Measurements from ENCODE around the gene TGM5.
"Not testable (repeated sequence)": the region's sequence is repeated elsewhere in the genome, so short reads cannot be mapped to it uniquely, and the experiment has no call there.

TGM5 gene

GRCh38 chr15:43266834-43267233 is at the start of gene TGM5:
TSS of gene TGM5 (minus strand) at chr15:43266928. CDS start at chr15:43266849, 79 bp downstream.
- no peak for DNase-seq

- no peak for DNase-seq
Measured at GRCh38 chr15:43314171-43314570, 47.4 kb upstream of the TGM5 start.

DNA sequence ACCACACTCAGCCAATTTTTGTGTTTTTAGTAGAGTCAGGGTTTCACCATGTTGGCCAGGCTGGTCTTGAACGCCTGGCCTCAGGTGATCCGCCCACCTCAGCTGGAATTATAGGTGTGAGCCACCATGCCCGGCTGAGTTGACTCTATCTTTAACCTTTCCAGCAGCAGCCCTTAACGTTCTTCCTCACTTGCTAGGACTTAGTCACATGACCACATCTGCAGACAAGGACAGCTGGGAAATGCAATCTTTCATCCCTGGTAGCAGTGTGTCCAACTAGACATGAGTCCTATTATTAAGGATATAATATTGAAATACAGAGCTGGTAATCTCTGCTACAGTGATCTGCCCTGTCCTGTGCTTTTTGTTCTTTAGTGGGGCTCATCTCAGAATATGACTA is 45.6 kb upstream of the TGM5 start:
- DNase-seq = no peak

GRCh38 chr15:43302205-43302817 is 35.6 kb upstream of the TGM5 start, which contains the start of gene TGM7:
TSS of gene TGM7 (minus strand) at chr15:43302255.
- no peak for DNase-seq

DNA sequence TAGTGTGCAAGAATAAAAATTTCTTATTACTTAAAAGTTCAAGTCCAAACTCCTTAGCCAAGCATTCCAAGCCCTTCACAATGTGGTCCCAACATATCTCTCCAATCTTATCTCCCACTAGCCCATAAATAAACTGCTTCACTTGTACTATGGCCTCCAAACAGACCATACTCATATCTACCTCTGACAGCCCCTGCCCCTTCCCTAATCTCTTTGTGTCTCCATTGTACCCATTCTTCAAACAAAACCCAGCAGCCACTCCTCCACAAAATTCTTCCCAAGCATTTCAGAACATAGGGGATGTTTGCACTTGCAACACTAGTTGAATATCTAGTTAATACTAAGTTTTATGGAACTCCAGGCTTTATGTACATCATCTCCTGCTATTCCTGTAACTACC is 33.2 kb upstream of the TGM5 start:
- no peak for DNase-seq

DNA sequence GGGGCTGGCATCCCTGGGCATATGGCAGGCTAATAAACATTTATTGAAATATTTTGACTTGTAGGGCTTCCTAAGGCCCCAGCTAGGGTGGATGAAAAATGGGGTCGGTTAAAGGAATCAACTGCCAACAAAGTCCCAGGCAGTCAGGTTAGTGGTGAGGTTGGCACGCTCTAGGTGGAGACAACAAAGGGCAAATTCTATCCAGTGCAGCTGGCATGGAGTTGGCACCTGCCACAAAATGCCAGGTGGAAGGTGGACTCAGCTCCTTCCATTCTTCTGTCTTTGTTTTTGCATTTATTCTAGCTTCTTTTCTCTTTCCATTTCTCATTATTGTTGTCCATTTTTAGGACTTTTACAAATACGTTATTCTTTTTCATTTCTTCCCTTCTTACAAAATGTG is 32.7 kb upstream of the TGM5 start:
- DNase-seq = no peak

DNA sequence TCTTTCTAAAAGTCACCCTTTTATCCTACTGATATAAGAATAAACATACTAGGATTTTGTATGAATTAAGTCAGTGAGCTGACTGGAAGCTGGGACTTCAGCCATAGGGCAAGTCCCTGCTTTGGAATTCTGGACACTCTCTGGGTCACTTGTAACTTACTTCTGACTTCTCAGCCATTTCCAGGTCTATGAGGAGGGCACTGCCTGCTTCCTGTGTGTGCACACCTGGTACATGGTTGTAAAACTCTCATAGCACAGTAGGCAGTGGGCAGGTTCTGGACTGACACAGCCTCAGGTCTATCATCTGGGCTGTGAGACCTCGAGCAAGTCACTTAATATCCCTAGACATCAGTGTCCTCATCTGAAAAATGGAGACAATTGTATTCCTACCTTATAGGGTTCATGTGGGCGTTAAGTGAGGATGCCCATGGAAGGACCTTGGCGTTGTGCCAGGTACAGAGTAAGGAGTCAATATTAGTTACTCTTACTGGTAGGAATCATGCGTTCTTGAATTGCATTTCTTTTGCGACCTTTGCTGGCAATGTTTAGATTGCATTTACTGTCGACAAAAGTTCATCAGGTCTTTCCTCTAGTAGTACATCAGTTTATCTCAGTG is 27.5 kb upstream of the TGM5 start:
- no peak for DNase-seq

GRCh38 chr15:43293432-43293831 is 26.7 kb upstream of the TGM5 start:
- no peak for DNase-seq

DNA sequence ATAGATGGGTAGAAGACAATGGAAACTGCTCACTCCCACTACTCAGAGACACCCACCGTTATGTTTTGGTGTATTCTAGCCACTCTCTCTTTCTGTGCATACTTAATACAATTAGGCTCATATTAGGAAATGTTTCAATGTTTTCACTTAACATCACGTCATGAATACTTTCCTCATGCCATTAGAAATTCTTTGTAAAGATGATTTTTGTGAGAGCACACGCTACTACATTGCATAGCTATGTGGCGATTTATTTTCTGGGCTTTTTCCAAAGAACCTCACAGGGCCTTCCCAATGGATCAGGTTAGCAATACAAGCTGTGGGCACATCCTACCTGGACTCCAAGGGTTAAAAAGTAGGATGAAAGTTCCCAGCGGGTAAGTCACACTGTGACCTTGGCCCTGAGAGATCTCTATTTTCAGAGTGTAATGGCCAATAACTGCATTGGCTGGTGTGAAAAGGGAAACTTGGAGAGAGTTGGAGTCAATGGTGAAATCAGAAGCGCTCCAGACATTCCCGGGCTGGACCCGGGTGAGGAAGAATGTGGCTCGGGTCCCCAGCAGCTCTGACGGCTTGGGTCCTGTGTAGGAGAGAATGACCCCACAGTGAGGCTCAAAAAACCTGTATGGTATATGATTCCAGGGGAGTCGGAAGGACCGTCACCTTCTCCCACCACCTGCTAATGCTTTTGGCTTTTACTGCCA is 25.8 kb upstream of the TGM5 start:
- DNase-seq = no peak

DNA sequence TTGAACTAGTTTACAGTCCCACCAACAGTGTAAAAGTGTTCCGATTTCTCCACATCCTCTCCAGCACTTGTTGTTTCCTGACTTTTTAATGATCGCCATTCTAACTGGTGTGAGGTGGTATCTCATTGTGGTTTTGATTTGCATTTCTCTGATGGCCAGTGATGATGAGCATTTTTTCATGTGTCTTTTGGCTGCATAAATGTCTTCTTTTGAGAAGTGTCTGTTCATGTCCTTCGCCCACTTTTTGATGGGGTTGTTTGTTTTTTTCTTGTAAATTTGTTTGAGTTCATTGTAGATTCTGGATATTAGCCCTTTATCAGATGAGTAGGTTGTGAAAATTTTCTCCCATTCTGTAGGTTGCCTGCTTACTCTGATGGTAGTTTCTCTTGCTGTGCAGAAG is 22.9 kb upstream of the TGM5 start:
- not testable (repeated sequence) for DNase-seq

- no peak for DNase-seq
Measured at GRCh38 chr15:43287254-43287653, 20.5 kb upstream of the TGM5 start.

- no peak for DNase-seq
Measured at GRCh38 chr15:43286074-43286473, 19.3 kb upstream of the TGM5 start.

GRCh38 chr15:43285609-43286037 is 18.9 kb upstream of the TGM5 start:
- DNase-seq = peak in 1 of 2 donors; percentile 68

DNA sequence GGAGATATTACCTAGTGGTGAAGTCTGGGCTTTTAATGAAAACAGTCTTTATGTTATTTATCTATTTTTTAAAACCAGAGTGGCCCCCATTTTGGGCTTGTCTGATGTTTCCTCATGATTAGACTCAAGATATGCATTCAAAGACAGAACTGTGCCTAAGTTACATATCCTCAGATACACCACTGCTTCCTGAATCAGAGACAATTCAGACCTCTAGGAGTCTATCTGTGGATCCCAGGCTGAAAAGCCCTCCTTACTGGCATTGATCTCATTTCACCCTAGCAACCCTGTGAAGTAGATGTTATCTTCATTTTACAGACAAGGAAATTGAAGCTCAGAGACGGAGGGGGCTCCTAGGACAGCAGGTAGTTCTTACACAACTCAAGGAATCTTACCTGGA is 16.8 kb upstream of the TGM5 start:
- no peak for DNase-seq

DNA sequence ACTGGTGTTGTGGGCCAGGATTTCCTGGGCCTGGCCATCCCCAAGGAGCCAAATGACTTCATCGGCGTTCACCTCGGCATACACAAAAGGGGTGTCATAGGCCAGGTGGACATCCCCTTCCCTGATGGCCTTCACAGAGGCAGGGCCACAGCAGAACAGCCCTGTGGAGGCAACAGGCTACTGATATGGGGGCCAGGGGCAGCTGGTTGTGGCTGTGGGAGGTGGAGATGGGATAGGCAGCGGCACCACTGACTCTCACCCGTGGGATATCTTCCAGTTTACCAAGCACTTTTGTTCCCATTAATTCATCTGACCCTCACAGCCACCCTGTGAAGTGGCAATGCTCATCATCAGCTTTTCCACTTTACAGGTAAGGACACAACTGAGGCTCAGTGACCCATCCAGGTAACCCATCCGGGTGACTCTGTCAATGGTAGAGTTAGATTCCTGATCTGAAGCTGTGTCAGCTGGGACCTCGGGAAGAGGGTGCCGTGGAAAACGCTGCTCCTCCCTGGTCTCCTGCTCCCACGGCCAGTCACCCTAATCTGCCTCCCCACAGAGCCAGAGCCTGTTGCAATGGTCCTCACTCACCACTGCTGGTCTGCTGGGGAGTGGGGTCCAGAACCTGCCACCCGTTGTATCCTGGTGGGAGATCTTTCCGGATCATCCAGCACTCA is 15.3 kb upstream of the TGM5 start:
- DNase-seq = no peak

DNA sequence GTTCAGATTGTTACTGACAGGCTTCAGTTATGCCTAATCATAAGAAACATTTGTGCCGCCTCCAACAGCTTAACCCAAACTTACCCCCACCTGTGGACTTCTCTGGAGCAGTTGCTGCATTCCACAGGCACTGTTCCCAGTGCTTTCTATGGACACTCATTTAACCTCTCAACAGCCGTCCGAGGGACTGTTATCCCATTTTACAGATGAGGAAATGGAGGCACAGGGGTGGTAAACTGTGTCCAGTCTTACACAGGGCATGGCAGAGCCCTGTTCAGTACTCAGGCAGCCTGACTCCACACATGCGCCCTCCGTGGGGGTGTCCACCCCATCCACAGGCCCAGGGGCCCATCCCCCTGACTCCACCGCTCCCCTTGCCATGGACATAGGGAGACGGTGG is 14.3 kb upstream of the TGM5 start:
- DNase-seq = no peak

DNA sequence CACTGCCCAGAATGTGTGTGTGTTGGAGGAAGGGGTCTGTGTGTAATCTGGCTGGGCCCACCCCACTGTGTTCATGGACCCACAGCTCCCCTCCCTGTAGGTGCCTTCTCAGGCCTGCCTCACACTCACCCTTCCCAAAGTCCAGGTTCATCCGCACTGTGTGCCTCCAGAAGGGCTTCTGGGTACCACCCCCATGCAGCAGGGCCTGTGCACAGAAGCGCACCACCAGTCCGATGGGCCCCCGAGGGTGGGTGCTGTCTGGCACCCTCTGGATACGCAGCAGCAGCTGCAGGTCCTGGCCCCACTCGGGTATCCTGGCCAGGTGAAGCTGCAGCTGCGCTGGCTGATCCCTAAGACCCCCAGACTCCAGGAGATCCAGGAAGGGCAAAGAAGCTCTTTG is 12.8 kb upstream of the TGM5 start:
- no peak for DNase-seq

GRCh38 chr15:43278869-43279268 is 12.1 kb upstream of the TGM5 start:
- no peak for DNase-seq

DNA sequence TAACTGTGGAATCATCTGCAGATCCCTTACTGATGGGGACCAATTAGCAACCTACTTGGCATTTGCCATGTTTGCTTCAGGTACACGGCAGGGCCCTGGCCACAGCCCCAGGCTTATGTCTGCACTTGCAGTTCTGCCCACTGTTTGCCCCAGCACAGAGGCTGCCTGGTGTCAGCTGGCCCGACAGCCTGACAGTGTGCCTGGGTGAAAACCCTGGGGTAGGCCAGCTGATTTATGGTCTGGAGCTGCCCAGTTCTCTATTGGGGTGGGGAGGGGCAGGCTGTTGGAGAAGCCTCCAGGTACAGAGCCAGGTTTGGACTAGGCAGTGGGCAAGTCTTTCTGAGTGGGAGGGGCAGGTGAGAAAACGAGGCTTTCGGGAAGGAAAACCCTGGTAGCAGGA is 11.2 kb upstream of the TGM5 start:
- DNase-seq = no peak

DNA sequence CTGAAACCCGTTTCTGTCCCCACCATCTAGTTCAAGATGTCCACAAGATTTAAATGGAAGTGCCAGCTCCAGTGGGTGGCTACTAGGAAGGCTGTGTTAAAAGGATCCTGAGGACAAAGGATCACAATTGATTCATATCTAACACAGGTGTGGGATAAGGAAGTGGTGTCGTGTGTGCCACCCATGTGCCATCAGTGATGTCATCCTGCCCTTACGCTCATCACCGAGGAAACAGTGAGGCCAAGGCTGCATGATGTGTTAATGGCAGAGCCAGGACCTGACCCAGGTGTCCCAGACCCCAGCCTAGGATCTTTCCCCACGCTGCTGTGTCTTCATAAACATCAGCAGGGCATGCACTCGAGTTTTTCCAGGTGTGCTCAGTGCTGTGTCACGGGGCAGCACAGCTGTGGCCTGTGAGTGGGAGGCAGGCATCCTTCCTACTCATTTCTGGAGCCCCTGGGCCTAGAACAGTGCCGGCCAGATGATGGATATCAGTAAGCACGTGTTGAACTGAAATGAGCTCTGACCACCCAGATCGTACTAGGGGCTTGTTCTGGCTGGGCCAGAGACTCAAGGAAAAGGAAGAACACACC is 10.6 kb upstream of the TGM5 start:
- no peak for DNase-seq

DNA sequence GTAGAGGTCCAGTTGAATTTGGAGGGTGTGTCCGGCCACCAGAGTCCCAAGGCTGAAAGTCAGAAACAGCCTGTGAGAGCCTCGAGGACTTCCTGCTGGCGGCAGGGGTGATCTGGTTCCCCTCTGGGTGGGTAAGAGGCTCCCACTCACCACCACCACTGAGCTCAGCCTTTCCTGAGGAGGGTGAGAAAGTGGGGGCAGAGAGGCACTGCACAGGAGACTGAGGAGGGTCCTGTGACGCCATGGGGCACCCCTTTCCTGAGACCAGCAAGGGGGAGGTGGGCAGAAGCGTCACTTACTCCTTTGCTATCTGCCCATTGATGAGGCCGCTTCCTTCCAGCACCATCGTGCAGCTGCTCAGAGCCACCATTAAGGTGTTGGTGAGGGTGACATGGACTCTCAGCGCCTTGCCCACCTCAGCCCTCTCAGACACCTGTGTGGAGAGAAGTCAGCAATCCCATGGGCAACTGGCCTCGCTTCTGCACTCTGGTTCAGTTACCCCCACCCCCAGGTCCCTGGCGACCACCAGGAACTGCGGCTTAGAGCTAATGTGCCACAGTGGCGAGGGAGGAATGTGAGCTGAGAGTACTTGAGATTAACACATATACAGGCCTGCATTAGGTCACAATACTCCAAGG is 10.0 kb upstream of the TGM5 start:
- no peak for DNase-seq

- DNase-seq = no peak
Measured at GRCh38 chr15:43275740-43276562, 9.2 kb upstream of the TGM5 start.

Measured in hippocampal formation (tissue), 2 donors.